GM03348 (cell line): Measurements from ENCODE around the gene SHISA2.
"Not testable (repeated sequence)": the region's sequence is repeated elsewhere in the genome, so short reads cannot be mapped to it uniquely, and the experiment has no call there.

ENCODE experiments used
- DNase-seq: peaks from one replicate; pipeline ENCODE4 v3.0.0; 2012; ENCODE audit warnings: low spot score

The SHISA2 gene

DNA sequence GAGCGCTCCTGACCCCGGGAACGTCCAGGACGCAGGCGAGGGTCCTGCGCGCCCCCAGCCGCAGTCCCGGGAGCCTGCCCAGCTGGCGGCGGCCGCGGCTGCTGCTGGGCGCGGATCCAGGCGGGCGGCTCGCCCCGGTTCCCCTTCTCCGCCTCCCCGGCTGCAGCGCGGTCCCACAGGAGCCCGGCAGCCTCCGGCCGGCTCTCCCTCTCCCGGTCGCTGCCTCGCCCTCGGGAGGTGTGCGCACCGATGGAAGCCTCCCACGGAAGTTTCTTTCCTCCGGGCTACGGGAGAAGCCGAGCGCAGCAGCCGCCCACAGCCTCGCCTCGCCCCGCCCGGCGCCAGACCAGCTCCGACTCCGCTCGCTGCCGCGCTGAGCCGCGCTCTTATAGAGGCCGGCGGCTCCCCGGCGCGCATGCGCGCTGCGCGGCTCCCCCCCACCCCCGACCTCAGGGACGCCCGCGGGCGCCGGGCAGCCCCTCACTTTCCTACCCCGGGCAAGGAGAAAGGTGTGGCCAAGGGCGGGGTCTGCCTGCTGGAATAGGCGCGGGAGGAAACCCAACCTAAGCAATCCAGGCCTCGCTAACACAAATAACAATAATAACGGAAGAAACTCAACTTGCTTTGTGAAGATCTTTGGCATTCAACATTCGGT, at the start of gene SHISA2:
TSS of gene SHISA2 (minus strand) at position 360 of the 655 bp plus-strand sequence. CDS start 1,041 bp downstream, outside the sequence.
- peak; percentile 80 for DNase-seq

DNA sequence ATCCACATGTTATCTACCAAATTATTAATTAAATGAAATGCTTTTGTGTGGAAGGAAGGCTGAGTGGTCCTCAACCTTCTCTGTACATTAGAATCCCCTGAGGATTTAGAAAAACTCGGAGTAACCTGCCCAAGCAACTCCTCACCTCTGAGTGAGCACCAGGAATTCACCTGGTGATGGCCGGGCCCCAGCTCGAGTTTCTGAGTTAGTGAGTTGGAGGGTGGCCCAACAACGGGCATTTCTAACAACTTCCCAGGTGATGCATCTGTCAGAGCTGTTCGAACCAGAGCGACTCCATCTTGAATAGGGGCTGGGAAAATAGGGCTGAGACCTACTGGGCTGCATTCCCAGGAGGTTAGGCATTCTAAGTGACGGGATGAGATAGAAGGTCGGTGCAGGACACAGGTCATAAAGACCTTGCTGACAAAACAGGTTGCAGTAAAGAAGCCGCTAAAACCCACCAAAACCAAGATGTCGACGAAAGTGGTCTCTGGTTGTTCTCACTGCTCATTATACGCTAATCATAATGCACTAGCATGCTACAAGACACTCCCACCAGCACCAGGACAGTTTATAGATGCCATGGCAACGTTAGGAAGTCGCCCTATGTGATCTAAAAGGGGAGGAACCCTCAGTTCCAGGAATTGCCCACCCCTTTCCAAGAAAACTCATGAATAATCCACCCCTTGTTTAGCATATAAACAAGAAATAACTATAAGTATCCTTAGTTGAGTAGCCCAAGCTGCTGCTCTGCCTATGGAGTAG, 44.2 kb upstream of the SHISA2 start:
- no peak for DNase-seq

DNA sequence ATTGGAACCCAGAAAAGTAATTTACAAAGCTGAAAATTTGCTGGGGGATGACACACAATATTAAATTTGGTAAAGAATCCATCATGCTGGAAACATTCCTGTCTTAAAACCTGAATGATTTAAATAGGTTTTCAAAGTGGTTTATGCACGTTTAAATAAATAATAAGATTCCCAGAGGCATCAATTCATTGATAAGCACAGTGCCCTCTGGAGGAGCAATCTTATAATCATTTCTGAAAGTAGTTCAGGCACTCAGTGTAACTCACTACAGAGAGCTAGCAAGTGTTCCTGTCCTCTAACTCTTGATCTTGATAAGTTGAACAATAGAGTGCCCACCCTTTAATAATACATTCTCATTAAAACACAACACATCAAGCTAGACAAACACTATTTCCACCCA, 43.5 kb upstream of the SHISA2 start:
- DNase-seq = no peak

DNA sequence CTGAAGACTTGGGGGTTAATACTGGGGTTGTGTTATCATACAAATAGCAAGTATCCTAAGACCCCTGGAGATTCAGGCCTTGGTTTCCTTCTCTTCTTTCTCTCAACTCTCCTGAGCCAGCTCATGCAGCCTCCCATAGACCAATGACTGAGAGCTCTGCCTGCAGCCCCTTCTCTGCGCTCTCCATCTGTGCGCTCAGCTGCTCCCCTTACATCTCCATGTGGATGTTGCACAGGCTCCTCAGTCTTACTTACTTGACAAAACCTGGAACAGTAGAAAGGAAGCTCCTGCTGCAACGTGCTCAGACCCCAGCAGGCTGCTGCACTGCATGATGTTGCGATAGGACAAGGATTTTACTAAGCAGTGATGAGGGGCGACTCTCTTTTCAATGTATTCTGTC, 25.0 kb upstream of the SHISA2 start:
- not testable (repeated sequence) for DNase-seq

DNA sequence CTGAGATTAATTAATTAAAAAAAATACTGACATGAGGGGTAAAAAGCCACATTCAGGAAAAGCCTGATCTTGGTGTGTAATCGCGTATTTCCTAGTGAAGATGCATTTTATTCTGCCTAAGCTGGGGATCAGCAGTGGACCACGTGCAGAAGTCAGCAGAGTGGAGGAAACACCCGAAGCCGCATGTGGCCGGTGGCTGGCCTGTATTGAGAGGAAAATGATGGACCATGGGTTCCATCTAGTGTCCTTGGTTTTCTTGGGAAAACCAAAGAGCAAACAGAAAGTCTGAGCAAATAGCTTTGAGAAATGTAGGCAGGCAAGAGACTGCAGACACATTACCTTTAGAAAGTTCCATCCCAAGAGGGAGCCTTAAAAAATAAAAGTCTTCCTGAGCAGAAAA, 23.7 kb upstream of the SHISA2 start:
- no peak for DNase-seq

DNA sequence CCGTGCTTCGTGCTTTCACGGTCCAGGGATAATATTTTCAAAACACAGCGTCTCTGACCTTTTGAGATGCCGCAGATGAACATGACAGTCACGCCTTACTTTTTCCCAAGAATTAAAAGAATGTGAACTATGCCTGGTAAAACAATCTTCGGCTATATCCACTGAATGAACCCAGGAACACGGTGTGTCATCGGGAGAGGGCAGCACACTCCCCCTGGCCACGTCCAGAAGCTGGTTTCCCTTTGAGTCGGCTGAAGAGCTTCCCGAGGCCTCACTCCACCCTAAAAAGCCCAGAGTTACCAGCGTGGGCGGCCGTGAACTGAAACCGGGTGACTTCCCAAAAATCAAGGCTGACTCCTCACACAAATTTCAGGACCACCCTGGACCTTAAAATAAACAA, 22.9 kb upstream of the SHISA2 start:
- no peak for DNase-seq

DNA sequence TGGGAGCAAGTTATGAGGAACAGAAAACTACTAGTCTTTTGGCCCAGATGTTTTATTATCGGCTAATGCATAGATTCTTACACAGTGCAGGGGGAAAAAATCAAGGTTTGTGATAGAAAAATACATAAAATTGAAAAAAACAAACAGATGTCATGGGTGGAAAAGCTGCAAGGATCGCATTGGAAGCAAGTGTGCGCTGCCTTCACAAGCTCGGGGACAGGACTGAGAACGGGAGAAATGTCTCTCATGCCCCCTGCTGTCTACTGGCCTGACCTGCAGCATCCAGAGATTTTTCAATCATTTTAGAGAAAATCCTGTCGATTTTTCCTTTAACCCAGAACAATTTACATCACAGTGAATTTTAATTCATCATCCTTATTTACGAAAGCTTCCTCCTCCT, 20.5 kb upstream of the SHISA2 start:
- not testable (repeated sequence) for DNase-seq

DNA sequence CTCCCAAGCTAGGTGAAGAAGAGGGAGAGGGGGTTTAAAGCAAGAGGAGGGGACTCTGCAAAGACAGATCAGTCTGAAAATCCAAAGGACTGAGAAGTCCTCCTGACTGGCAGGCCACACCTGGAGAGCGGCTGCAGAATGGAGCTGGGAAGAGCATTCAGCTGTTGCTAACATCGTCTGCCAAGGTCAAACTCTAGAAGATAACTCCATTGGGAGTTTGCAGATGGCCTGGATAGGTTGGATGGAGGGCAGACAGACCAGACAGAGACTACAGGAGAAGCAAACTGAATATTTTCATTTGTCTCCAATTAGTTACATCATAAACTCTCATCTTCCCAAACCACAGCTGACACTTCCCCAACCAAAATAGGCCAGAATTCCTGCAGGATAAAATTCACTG, 19.9 kb upstream of the SHISA2 start:
- DNase-seq = no peak

DNA sequence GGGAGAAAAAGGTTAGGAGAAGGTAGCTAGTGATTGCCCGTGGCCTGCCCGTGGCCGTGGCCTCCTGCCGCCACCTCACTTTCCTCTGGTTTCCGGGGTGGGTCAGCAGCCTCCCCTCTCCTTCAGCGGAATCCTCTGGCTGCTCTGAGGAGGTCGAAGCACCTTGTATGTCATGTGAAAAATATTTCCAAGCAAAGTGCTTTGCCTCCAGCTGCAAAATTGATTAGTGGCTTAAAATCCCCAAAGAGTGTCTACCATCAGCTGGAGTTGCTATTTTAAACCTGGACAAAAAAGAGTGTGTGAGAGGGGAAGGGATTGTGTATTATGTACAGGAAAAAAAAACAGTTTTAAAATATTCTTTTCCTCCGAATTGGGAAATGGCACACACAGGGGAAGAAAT, 17.8 kb upstream of the SHISA2 start:
- not testable (repeated sequence) for DNase-seq

DNA sequence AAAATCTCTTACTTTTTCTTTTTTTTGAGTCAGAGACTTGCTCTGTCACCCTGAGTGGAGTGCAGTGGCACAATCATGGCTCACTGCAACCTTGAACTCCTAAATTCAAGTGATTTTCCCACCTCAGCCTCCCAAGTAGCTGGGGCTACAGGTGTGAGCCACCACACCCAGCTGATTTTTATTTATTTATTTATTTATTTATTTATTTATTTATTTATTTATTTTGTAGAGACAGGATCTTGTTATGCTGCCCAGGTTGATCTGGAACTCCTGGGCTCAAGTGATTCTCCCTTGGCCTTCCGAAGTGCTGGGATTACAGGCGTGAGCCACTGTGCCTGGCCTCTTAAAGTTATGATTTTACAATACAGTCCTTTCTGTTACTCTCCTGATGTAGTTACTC, 16.6 kb upstream of the SHISA2 start:
- not testable (repeated sequence) for DNase-seq

DNA sequence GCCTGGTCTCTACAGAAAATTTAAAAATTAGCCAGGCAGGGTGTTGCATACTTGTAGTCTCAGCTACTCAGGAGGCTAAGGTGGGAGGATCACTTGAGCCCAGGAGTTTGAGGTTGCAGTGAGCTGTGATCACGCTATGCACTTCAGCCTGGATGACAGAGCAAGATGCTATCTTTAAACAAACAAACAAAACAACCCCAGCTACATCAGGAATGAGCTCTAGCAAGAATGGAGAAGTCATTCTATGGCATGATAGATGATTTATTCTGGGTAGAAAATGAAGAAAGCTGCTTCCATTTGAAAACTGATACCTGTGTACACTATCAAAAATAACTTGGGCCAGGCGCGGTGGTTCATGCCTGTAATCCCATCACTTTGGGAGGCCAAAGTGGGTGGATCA, 15.8 kb upstream of the SHISA2 start:
- DNase-seq = no peak

DNA sequence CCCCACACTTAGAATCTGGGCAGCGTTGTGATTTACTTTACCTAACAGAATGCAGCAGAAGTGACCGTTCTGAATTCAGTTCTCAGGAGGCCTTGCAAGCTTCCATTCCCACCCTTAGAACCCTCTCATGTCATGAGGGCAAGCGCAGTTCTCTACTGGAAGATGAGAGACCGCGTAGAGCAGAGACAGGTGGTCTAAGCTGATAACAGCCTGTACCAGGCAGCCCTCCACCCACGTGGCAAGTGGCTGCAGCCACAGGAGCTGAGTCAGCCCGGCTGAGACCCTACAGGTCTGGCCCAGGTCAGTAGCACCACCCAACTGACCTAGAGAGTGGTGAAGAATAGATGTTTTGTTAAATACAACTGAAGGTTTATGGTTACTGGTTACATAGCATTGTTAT, 14.7 kb upstream of the SHISA2 start:
- not testable (repeated sequence) for DNase-seq

DNA sequence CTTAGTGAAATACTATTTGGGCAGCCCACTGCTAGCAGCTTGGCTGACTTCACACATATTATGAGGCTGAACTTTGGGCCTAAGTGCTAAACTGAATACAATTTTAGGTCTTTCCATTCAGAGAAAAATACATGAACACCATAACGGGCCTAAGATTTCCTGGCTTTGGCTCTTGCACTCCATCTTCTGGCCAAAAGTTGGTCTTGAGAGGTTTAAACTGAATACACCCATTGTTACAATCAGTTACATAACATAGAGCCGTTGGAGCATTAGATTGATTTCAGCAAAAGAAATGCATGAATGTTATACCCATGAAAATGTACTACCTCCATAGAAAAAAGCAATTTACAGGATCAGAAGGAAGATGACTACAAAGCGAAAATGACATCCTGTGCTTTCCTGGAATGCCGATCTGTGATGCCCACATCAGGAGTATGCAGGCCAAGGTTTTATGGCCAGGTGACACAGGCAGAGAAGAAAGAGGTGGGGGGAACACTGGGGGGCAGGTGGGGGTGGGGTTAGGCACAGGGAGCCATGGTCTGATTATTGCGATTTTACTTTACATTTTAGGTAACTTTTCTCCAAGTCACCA, 11.1 kb upstream of the SHISA2 start:
- DNase-seq = peak; percentile 52

DNA sequence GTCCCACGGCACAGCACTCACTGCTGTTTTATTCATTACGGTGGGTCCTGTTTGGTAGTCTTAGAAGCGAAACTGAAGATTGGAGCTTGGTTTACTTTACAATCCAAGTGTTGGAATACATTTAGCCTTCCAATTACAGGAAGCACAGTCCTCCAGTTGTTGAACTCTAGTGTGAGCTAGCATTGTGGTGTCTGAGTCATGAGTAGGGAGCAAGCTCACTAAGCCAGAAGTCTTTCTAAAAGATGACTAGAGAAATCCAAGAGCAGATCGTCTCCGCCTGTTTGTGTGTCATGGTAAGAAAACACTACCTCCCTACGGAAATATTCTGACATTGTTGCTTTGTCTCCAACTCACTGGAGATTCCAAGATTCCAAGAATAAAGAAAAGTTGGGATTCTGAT, 10.1 kb upstream of the SHISA2 start:
- DNase-seq = peak; percentile 29

DNA sequence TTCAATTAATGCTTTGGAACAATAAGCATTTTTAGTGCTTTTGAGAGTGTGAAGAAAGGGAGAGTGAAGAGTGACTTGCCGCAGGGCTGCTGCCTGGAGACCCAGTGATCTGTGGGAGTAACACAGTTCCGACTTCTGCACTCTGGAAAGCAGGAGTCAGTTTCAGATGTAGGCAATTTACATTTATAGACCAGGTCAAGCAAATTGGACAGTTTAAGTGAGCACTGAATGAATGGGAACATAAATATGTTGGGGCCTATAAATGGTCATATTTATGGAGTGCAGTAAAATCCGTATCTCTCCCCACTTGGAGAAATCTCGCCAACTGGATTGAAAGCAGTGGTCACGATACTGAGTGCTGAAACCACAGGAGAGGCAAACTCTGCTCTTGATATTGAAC, 9.4 kb upstream of the SHISA2 start:
- no peak for DNase-seq

DNA sequence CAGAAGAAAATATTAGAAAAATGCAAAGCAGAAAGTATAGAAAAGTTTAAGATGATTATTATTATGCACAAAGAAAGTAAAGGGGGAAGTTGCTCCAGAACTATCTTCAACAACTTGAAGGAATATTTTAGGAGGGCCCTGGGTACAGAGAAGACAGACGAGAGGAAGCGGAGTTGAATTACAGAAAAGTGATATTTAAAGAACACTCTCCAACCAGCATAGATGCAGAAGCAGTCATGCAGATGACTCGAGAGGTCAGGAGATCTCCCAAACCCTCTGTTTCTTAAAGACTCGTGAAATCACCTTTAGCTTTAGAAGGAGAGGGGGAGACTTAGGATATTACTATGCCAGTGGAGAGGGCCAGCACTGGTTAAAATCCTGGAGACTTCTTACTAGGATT, 8.5 kb upstream of the SHISA2 start:
- no peak for DNase-seq

DNA sequence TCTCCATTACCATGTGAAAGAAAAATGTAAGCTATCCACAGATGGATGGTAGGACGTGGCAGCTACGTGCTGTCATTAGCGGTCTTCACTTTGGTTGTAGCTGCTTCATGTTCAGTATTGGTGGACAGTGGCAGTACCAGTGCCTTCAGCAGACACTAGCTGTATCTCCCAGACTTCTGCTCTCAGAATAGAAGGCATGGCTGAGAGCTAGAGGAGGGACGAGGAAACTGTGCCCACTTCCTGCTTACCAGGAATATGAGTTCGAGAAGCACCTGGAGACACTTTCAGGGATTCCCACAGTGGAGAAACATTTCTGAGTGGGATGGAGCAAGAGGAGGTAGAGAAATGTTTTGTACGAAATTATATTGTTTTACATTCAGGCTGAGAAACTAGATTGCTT, 6.9 kb upstream of the SHISA2 start:
- DNase-seq = no peak

DNA sequence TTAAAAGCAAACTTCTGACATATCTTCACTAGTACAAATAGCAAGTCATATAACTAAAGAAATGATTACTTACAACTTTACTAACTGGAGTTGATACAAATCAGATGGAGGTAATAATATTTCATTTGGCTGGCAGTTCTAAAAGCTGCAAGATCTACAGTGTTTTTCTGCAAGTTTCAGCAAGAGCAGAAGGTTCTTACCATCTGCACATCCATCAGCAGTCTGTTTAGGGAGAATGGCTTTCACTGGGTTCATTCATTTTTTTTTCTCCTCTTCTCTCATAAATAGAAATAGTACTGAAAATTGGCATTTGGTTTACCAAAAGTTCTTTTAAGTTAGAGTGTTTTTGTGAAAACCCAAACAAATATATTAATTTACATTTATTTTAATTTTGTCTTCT, 3.1 kb upstream of the SHISA2 start:
- DNase-seq = no peak

DNA sequence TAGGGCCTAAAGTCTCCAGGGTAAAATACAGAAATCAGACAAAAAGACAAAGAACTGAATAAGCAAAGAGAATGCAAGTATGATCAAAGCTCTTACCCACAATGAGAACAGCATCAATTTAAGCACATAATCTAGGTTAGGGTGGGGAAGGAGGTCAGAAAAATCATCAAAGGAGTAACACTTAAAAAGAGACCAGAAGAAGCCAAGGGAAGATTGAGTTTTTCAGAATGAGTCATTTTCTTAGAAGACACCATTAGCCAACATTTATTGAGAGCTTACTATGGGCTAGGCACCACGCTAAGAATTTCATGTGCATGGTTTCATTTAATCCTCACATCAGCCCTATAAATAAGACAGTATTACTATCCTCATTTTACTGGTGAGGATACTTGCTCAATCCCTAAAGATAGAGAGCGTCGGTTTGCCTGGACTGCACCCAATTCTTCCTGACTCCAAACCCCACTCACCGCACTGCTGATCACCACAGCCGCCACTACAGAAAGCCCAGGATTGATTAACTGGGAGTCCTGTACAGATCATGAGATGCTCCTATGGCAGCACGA, 1.7 kb upstream of the SHISA2 start:
- DNase-seq = no peak

DNA sequence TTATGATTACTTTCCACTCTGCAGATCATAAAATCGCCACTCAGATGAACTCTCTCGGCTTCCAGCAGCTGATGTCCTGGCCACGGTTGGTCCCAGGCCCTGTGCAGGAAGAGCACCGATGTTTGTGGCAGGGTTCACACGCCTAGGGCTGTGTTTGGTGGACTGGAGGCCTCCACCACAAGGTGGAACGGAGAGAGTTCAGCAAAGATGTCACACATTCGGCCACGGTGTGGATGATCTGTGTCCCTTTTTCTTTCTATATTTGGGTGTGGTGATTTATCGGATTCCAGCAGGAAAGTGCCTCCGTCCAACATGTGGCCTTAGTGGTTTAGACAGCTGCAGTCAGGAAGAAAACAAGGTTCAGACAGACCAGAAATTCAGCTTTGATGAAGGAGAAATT, 521 bp upstream of the SHISA2 start:
- no peak for DNase-seq

DNA sequence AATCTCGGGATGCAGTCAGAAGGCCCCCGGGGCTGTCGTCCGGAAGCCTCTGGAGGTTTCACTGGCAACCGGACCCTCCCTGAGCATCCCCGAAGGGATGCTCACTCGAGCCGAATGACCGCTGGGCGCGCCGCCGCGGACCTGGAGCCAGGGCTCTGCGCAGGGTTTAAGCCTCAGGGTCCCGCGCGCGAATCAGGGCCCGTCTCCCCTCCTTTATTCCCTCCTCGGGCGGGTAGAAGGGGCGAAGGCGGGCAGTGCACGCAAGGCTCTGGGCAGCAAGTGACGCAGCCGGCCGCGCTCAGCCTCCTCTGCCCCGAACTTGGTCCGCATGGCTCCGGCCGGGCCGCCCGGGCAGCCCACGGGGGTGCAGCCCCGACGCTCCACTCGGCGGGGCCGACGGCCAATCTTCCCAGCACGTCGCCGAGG, 572 bp downstream of the SHISA2 start:
- peak; percentile 6 for DNase-seq

DNA sequence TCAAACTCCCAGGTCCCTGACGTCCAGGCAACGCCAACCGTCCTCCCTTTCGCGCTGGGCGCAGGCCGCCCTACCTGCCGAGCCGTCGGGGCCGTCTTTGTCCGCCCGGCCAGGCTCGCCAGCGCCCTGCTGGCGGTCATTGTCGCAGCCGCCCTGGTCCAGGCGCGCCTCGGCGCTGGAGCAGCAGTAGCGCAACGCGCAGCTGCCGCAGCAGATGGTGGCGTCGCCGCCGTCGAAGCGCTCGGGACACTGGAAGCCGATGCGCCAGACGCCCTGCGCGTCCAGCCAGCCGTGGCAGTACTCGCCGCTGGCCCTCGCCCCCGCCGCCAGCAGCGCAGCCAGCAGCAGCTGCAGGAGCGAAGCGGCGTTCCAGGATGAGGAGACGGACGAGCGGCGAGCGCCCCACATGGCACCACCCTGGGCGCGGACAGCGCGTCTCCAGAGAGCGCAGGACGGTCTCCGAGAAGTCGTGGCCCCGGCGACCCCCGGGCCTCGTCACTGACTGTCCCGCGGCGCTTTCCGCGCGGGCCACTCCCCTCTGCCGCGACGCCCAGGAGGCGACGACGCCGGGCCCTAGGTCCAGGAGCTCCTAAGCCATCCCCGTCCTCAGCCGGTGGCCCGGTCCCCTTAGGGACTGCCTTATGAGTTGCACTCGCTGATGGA, 1.1 kb downstream of the SHISA2 start:
- DNase-seq = no peak

DNA sequence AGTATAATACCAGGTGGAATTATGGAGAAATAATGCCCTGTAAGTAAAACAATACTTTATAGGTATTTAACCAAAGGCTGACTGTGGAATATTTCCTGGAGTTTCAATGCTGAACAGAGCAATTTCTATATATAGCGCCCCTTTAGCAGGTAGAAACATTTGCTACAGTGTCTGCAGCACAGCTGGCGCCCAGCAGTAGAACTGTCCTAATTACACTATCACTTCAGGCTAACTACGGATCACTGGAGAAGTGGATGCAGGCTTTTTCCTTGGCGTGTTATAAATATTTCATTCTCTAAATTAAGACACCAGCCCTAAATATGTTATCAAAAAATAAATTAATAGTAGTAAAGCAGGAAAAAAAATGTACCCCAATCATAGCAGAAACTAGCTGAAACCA, 3.1 kb downstream of the SHISA2 start:
- no peak for DNase-seq
